ENCODE measurements around the gene MEGF11.

Gene MEGF11

GRCh38 chr15:66101715-66102395, 151.7 kb downstream of the MEGF11 start:
- H3K9me3 ChIP-seq (ENCODE audit: control insufficient read depth, low read depth, low read length) = no peaks in the 10 kb centered on the region
- H3K27me3 ChIP-seq (ENCODE audit: control insufficient read depth, insufficient read depth, low read length) = no peaks in the 10 kb centered on the region
- no peak overlapping the region for H3K9ac ChIP-seq (ENCODE audit: low read length)
- no peak overlapping the region for H3K27ac ChIP-seq (ENCODE audit: low read length)
- H3K4me3 ChIP-seq (ENCODE audit: low read length) = no peak overlapping the region
- peaks cover 19% of the 10 kb centered on the region for H3K4me1 ChIP-seq (ENCODE audit: control insufficient read depth, low read depth, low read length)
- H3K36me3 ChIP-seq (ENCODE audit: control insufficient read depth, low read depth, low read length) = no peaks in the 10 kb centered on the region

DNA sequence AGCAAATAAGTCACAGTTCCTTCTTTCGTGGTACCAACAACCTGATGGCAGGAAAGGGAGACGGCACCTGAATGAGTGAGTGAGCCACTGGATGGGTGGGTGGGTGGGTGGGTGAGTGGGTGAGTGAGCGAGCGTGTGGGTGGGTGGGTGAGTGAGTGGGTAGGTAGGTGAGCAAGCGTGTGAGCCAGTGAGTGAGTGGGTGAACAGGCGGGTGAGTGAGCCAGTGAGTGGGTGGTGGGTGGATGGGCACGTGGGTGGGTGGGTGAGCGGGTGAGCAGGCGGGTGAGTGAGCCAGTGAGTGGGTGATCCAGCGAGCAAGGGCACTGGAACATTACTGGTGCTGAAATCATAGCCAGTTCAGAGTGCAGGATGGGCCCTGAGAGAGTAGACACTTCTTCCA, 152.8 kb downstream of the MEGF11 start:
- Histone ChIP-seq H3K4me1 (ENCODE audit: control insufficient read depth, low read depth, low read length) (peaks cover 19% of the 10 kb centered on the region), H3K27me3 (ENCODE audit: control insufficient read depth, insufficient read depth, low read length) (no peaks in the 10 kb centered on the region), H3K9ac (ENCODE audit: low read length) (no peak overlapping the region), H3K36me3 (ENCODE audit: control insufficient read depth, low read depth, low read length) (no peaks in the 10 kb centered on the region), H3K27ac (ENCODE audit: low read length) (no peak overlapping the region), H3K4me3 (ENCODE audit: low read length) (no peak overlapping the region), H3K9me3 (ENCODE audit: control insufficient read depth, low read depth, low read length) (no peaks in the 10 kb centered on the region)

GRCh38 chr15:66099950-66100671, 153.4 kb downstream of the MEGF11 start:
- no peaks in the 10 kb centered on the region for H3K9me3 ChIP-seq (ENCODE audit: control insufficient read depth, low read depth, low read length)
- H3K36me3 ChIP-seq (ENCODE audit: control insufficient read depth, low read depth, low read length) = no peaks in the 10 kb centered on the region
- H3K4me3 ChIP-seq (ENCODE audit: low read length) = no peak overlapping the region
- H3K27ac ChIP-seq (ENCODE audit: low read length) = no peak overlapping the region
- no peaks in the 10 kb centered on the region for H3K27me3 ChIP-seq (ENCODE audit: control insufficient read depth, insufficient read depth, low read length)
- H3K9ac ChIP-seq (ENCODE audit: low read length) = no peak overlapping the region
- H3K4me1 ChIP-seq (ENCODE audit: control insufficient read depth, low read depth, low read length) = peaks cover 19% of the 10 kb centered on the region

DNA sequence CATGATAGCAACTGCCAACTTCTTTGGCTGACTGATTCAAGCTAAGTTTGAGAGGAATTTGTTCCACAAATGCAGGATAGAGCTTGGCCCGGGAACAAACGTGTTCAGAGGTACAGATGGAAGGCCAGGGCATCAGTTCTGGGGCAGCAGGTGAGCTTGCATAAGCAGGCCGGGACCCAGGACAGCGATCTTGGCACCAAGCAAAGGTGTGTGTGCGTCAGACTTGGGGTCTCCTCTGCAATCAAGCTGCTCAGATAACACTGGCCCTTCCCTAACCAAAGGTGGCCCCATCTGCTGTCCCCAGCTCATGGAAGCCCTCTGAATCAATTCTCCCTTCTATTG, 155.6 kb downstream of the MEGF11 start:
- Histone ChIP-seq H3K9me3 (ENCODE audit: control insufficient read depth, low read depth, low read length) (no peaks in the 10 kb centered on the region), H3K27me3 (ENCODE audit: control insufficient read depth, insufficient read depth, low read length) (no peaks in the 10 kb centered on the region), H3K4me1 (ENCODE audit: control insufficient read depth, low read depth, low read length) (peaks cover 19% of the 10 kb centered on the region), H3K4me3 (ENCODE audit: low read length) (no peak overlapping the region), H3K36me3 (ENCODE audit: control insufficient read depth, low read depth, low read length) (no peaks in the 10 kb centered on the region), H3K9ac (ENCODE audit: low read length) (no peak overlapping the region), H3K27ac (ENCODE audit: low read length) (no peak overlapping the region)

DNA sequence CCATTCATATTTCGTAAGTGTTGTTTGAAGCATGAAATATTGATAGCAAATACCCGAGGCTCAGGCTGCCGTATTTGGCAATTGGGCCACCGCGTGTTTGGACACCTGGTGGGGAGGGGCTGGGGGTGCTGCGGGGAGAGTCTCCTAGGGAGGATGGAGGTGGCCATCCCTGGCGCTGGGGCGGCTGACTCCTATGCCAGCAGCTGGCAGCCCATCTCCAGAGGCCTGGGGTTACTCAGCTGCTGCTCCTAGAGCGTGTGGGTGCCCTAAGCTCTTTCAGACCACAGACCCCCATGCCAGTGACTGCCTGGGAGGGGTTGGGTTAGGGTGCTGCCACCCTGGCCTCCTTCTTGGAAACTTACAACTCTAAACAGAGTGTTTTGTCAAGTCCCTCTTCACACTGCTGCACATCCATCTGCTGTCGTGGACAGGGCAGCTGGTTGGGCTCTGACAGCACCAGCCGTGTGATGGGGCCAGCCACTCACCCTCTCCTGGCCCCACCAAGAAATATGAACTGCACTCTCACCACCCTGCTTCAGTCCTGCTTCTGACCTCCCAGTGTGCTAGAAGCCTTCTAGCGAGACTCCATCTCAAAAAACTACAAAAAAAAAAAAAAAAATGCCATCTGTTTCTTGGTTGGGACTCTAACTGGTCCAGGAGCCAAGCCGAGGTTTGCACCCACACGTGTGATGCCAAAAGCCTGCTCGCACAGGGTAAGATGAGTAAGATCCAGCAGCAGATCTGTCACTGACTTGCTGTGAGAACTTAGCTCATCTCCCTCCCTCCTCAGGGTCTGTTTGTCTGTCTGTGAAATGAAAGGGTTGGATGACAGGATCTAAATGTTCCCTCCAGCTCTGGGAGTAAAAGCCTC, 156.2 kb downstream of the MEGF11 start:
- H3K9me3 ChIP-seq (ENCODE audit: control insufficient read depth, low read depth, low read length) = no peaks in the 10 kb centered on the region
- H3K27ac ChIP-seq (ENCODE audit: low read length) = no peak overlapping the region
- H3K4me1 ChIP-seq (ENCODE audit: control insufficient read depth, low read depth, low read length) = peaks cover 19% of the 10 kb centered on the region
- no peaks in the 10 kb centered on the region for H3K27me3 ChIP-seq (ENCODE audit: control insufficient read depth, insufficient read depth, low read length)
- no peak overlapping the region for H3K4me3 ChIP-seq (ENCODE audit: low read length)
- no peak overlapping the region for H3K9ac ChIP-seq (ENCODE audit: low read length)
- H3K36me3 ChIP-seq (ENCODE audit: control insufficient read depth, low read depth, low read length) = no peaks in the 10 kb centered on the region

DNA sequence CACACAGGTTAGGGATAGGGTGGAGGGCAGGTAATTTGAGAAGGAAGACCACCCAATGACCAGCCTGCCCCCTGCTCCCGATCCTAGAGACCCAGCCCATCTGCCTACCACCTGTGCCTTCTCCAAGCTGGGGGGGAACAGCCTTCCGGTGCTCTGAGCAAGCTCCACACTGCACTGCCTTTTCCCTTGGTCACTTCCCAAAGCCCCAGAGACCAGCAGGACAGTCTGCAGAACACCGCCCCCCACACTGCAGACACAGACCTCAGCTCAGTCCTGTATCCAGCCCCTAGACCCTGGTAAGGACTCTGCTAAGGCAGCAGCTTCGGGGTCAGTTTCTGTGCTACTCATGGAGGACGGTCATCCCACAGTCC, 156.9 kb downstream of the MEGF11 start:
- Histone ChIP-seq H3K4me3 (ENCODE audit: low read length) (no peak overlapping the region), H3K27ac (ENCODE audit: low read length) (no peak overlapping the region), H3K9ac (ENCODE audit: low read length) (no peak overlapping the region), H3K36me3 (ENCODE audit: control insufficient read depth, low read depth, low read length) (no peaks in the 10 kb centered on the region), H3K27me3 (ENCODE audit: control insufficient read depth, insufficient read depth, low read length) (no peaks in the 10 kb centered on the region), H3K4me1 (ENCODE audit: control insufficient read depth, low read depth, low read length) (peaks cover 15% of the 10 kb centered on the region), H3K9me3 (ENCODE audit: control insufficient read depth, low read depth, low read length) (no peaks in the 10 kb centered on the region)

GRCh38 chr15:66095871-66096687, 157.5 kb downstream of the MEGF11 start:
- Histone ChIP-seq H3K36me3 (ENCODE audit: control insufficient read depth, low read depth, low read length) (no peaks in the 10 kb centered on the region), H3K9me3 (ENCODE audit: control insufficient read depth, low read depth, low read length) (no peaks in the 10 kb centered on the region), H3K27ac (ENCODE audit: low read length) (no peak overlapping the region), H3K4me1 (ENCODE audit: control insufficient read depth, low read depth, low read length) (peaks cover 9% of the 10 kb centered on the region), H3K27me3 (ENCODE audit: control insufficient read depth, insufficient read depth, low read length) (no peaks in the 10 kb centered on the region), H3K9ac (ENCODE audit: low read length) (no peak overlapping the region), H3K4me3 (ENCODE audit: low read length) (no peak overlapping the region)

DNA sequence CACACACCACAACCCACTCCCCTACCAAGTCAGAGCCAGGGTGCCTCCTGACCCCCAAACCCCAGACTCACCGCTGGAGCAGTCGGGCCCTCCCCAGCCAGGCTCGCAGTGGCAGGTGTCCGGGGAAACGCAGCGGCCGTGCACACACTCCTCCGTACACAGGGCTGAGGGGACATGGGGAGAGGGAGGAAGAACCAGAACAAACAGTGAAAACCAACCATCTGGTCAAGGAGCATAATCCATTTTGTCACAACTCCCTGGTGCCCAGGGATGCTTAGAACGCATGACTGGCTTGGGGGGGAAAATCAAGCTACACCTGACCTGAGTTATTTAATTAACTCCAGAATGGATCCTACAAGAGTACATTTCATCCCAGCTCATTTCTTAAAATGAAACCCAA, 159.2 kb downstream of the MEGF11 start:
- no peak overlapping the region for H3K9ac ChIP-seq (ENCODE audit: low read length)
- no peaks in the 10 kb centered on the region for H3K9me3 ChIP-seq (ENCODE audit: control insufficient read depth, low read depth, low read length)
- no peaks in the 10 kb centered on the region for H3K36me3 ChIP-seq (ENCODE audit: control insufficient read depth, low read depth, low read length)
- no peaks in the 10 kb centered on the region for H3K27me3 ChIP-seq (ENCODE audit: control insufficient read depth, insufficient read depth, low read length)
- H3K4me1 ChIP-seq (ENCODE audit: control insufficient read depth, low read depth, low read length) = no peaks in the 10 kb centered on the region
- H3K4me3 ChIP-seq (ENCODE audit: low read length) = no peak overlapping the region
- H3K27ac ChIP-seq (ENCODE audit: low read length) = no peak overlapping the region

- Histone ChIP-seq H3K36me3 (ENCODE audit: control insufficient read depth, low read depth, low read length) (no peaks in the 10 kb centered on the region), H3K9ac (ENCODE audit: low read length) (no peak overlapping the region), H3K4me3 (ENCODE audit: low read length) (no peak overlapping the region)
These were observed 161.2 kb downstream of the MEGF11 start for GRCh38 chr15:66092053-66093016.

DNA sequence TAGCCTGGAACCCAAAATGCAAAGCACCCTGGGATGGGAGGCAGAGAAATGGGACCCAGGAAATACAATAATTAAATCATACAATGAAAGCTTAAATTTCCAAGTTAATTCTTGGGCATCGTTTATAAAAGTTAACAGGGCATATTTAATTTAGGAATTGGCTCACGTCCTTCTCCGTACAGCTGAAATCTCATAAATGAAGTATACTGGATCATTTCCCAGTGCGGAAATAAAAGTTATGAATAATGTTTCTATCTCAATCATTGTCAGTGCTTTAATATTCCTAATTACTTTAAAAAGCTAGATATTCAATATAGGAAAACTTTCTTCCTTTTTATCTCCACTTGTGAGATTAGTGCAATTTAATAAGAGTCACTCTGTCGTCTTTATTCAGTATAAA, 164.0 kb downstream of the MEGF11 start:
- Histone ChIP-seq H3K36me3 (ENCODE audit: control insufficient read depth, low read depth, low read length) (no peaks in the 10 kb centered on the region), H3K4me3 (ENCODE audit: low read length) (no peak overlapping the region), H3K9ac (ENCODE audit: low read length) (no peak overlapping the region), H3K9me3 (ENCODE audit: control insufficient read depth, low read depth, low read length) (no peaks in the 10 kb centered on the region), H3K4me1 (ENCODE audit: control insufficient read depth, low read depth, low read length) (no peaks in the 10 kb centered on the region), H3K27ac (ENCODE audit: low read length) (no peak overlapping the region), H3K27me3 (ENCODE audit: control insufficient read depth, insufficient read depth, low read length) (no peaks in the 10 kb centered on the region)

More at GRCh38 chr15:66092053-66093016, 161.2 kb downstream of the MEGF11 start:
- Histone ChIP-seq H3K27me3 (ENCODE audit: control insufficient read depth, insufficient read depth, low read length) (no peaks in the 10 kb centered on the region), H3K9me3 (ENCODE audit: control insufficient read depth, low read depth, low read length) (no peaks in the 10 kb centered on the region), H3K27ac (ENCODE audit: low read length) (no peak overlapping the region), H3K4me1 (ENCODE audit: control insufficient read depth, low read depth, low read length) (no peaks in the 10 kb centered on the region)

All from iPS-18a (cell line).